ENCODE measurements around the gene FES. TPM values are rescaled to one million over a fixed set of nuclear protein-coding genes. Genes with fewer than 3 reads are reported as not detected.

Gene FES
- 10 to 100 TPM in 1 of 6 donors, 1 to 10 TPM in 5; 3.9 to 23.0 (median 8.6) TPM for total RNA-seq
- polyA plus RNA-seq: 10 to 100 TPM; 24.4 to 26.5 TPM

- 22 to 28% methylated on average over 51 to 58 of the region's 58 CpGs for WGBS, 2 donors
- Histone ChIP-seq H3K27ac (peak within 1 kb of the TSS; percentile 51 to 88 (median 82)), H3K4me3 (peak within 1 kb of the TSS; percentile 23 to 43 (median 32)), H3K9me3 (no peaks in the 10 kb centered on the region), H3K27me3 (no peaks in the 10 kb centered on the region), H3K4me1 (peaks cover 0 to 23% (median 0%) of the 10 kb centered on the region in 3 donors), H3K36me3 (peaks cover 4 to 30% (median 27%) of the 10 kb centered on the region in 3 donors)
- intact Hi-C loops (cut with DNase I): no loop called here
- DNase-seq: peak in 5 of 6 donors; percentile 46 to 86 (median 71)
- TF ChIP-seq, protein P1, sequence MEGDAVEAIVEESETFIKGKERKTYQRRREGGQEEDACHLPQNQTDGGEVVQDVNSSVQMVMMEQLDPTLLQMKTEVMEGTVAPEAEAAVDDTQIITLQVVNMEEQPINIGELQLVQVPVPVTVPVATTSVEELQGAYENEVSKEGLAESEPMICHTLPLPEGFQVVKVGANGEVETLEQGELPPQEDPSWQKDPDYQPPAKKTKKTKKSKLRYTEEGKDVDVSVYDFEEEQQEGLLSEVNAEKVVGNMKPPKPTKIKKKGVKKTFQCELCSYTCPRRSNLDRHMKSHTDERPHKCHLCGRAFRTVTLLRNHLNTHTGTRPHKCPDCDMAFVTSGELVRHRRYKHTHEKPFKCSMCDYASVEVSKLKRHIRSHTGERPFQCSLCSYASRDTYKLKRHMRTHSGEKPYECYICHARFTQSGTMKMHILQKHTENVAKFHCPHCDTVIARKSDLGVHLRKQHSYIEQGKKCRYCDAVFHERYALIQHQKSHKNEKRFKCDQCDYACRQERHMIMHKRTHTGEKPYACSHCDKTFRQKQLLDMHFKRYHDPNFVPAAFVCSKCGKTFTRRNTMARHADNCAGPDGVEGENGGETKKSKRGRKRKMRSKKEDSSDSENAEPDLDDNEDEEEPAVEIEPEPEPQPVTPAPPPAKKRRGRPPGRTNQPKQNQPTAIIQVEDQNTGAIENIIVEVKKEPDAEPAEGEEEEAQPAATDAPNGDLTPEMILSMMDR (IDR thresholded peaks at IDR 0.05): no peak
- no peak for FAIRE-seq
- peak; percentile 43 to 62 (median 54) for ATAC-seq
Measured at GRCh38 chr15:90883976-90884718, at the start of gene FES. Gene FES (plus strand): TSS chr15:90884504. CDS start chr15:90885046, 542 bp downstream.

GRCh38 chr15:90834626-90835025 is 49.7 kb upstream of the FES start:
- TF ChIP-seq, protein P1 (IDR thresholded peaks at IDR 0.05): no peak
- no peaks in the 10 kb centered on the region for H3K36me3 ChIP-seq

GRCh38 chr15:90836296-90836871 is 47.9 kb upstream of the FES start:
- Histone ChIP-seq H3K27ac (no peak overlapping the region), H3K9me3 (no peaks in the 10 kb centered on the region), H3K27me3 (no peaks in the 10 kb centered on the region), H3K4me1 (no peaks in the 10 kb centered on the region), H3K4me3 (no peak overlapping the region), H3K36me3 (no peaks in the 10 kb centered on the region)
- intact Hi-C loops (cut with DNase I): no loop called here
- 83 to 89% methylated on average over 7 of the region's 7 CpGs for WGBS, 2 donors
- ATAC-seq (peak in 1 of 4 donors; percentile 25), FAIRE-seq (no peak), DNase-seq (no peak)
- TF ChIP-seq, protein P1 (IDR thresholded peaks at IDR 0.05): no peak

More at GRCh38 chr15:90834626-90835025, 49.7 kb upstream of the FES start:
- H3K4me1 ChIP-seq: no peaks in the 10 kb centered on the region
- FAIRE-seq: no peak
- no peaks in the 10 kb centered on the region for H3K9me3 ChIP-seq
- intact Hi-C loops (cut with DNase I): no loop called here
- no peaks in the 10 kb centered on the region for H3K27me3 ChIP-seq
- no peak for DNase-seq
- H3K27ac ChIP-seq: no peak overlapping the region
- WGBS, 2 donors: 57 to 76% methylated on average over 5 of the region's 5 CpGs
- ATAC-seq: no peak
- H3K4me3 ChIP-seq: no peak overlapping the region

- 79 to 83% methylated on average over 11 of the region's 11 CpGs for WGBS, 2 donors
- Histone ChIP-seq H3K9me3 (no peaks in the 10 kb centered on the region), H3K27ac (no peak overlapping the region), H3K4me3 (no peak overlapping the region), H3K4me1 (no peaks in the 10 kb centered on the region), H3K36me3 (no peaks in the 10 kb centered on the region), H3K27me3 (no peaks in the 10 kb centered on the region)
- no peak for ATAC-seq
- FAIRE-seq: no peak
- TF ChIP-seq, protein P1 (IDR thresholded peaks at IDR 0.05): no peak
- DNase-seq: no peak
- intact Hi-C loops (cut with DNase I): no loop called here
Measured at GRCh38 chr15:90837094-90837493, 47.2 kb upstream of the FES start.

DNA sequence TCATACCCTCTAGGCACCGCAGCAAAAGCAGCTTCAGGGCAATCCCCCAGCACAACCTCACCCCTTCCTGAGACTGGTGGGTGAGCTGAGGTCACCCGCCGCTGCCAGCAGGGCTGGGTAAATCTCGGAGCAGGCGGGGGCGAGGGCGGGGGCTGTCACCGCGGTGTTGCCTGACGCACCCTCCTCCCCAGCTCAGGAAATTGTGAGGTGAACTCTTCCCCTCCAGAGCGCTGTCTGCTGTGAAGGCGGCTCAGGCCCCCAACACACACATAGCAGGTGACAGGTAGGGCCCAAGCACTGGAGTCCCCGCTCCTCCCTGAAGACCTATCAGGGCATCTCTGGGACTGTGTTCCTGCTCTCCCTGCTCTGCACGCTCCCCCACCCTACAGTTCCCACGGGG is 46.2 kb upstream of the FES start:
- Histone ChIP-seq H3K27me3 (no peaks in the 10 kb centered on the region), H3K4me3 (no peak overlapping the region), H3K4me1 (no peaks in the 10 kb centered on the region), H3K27ac (no peak overlapping the region), H3K9me3 (no peaks in the 10 kb centered on the region), H3K36me3 (no peaks in the 10 kb centered on the region)
- 82 to 87% methylated on average over 15 of the region's 15 CpGs for WGBS, 2 donors
- no peak for FAIRE-seq
- TF ChIP-seq, protein P1 (IDR thresholded peaks at IDR 0.05): no peak
- no peak for DNase-seq
- intact Hi-C loops (cut with DNase I): no loop called here
- peak in 1 of 4 donors; percentile 6 for ATAC-seq
